ENCODE results near the gene CFDP1.

- TF ChIP-seq POLR2A (IDR thresholded peaks at IDR 0.05; ENCODE audit: extremely low read depth, insufficient read length) = no peak
- no peak for TF ChIP-seq CTCF (IDR thresholded peaks at IDR 0.05; ENCODE audit: low read depth, low read length)
Measured at GRCh38 chr16:75254359-75254837, 178.9 kb downstream of the CFDP1 start.
